ENCODE results near the gene ATP5F1A.

Gene ATP5F1A

GRCh38 chr18:46073474-46074331, 24.4 kb downstream of the ATP5F1A start:
- DNase-seq (ENCODE audit: low spot score), result peak; percentile 71

DNA sequence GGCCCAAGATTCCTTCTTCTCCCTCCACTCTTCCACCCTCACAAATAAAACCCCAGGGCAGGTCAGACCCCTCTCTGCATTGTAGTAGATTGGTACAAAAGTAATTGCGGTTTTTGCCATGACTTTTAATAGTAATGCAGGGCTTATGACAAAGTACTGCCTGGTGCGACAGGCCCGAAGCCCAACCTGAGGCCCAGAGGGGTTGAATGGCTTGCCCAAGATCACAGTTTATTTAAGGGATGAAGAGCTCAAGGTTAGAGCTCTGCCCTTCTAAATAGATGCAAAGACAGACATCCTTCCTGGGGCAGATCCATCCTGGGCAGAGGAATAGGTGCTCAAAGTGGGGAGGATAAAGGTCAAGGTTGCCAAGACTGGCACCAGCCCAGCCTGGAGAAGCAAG, 25.1 kb downstream of the ATP5F1A start:
- DNase-seq (ENCODE audit: low spot score), result no peak

- no peak for DNase-seq (ENCODE audit: low spot score)
These were observed 25.7 kb downstream of the ATP5F1A start for GRCh38 chr18:46072376-46072867.

- DNase-seq (ENCODE audit: low spot score), result no peak
These were observed 26.3 kb downstream of the ATP5F1A start, which contains the start of gene PSTPIP2 for GRCh38 chr18:46071653-46072375. Gene PSTPIP2, minus strand, starts transcription at chr18:46072260. Its CDS starts 72 bp downstream, at chr18:46072188.

GRCh38 chr18:46070815-46071652, 27.1 kb downstream of the ATP5F1A start:
- DNase-seq (ENCODE audit: low spot score), result no peak

DNA sequence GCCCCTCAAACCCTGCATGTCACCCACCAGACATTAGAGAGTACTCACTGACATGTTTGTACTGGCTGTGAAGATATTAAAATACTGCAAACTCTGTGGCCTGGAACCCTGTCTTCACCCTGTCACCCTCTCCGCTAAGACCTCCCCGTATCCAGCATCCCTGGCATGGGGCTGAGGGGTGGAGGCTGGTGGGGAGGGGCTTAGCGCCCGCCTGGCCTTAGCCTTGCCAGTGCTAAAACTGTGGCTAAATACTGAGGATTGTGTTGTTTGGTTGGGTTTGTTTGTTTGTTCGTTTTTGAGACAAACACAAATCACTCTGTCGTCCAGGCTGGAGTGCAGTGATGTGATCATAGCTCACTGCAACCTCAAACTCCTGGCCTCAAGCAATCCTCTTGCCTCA, 27.9 kb downstream of the ATP5F1A start:
- no peak for DNase-seq (ENCODE audit: low spot score)

- DNase-seq (ENCODE audit: low spot score), result no peak
These were observed 28.6 kb downstream of the ATP5F1A start for GRCh38 chr18:46069524-46069923.

DNA sequence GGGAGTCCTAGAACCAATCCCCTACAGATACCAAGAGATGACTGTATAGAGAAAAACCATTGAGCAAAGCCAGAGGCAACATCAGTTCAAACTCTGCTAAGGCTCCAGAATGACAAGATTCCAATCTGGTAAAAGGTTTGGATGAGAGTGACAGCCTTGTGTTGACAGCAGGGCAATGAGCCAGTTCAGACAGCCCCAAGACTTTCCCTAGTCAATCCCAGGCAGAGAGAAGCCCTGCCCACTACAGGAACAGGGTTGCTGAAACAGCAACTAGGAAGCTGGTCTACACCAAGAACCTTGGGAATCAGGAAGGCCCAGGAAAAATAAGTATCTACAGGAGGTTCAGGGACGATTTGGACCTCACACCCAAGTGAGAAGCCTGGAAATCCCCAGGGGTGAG, 29.3 kb downstream of the ATP5F1A start:
- no peak for DNase-seq (ENCODE audit: low spot score)

DNA sequence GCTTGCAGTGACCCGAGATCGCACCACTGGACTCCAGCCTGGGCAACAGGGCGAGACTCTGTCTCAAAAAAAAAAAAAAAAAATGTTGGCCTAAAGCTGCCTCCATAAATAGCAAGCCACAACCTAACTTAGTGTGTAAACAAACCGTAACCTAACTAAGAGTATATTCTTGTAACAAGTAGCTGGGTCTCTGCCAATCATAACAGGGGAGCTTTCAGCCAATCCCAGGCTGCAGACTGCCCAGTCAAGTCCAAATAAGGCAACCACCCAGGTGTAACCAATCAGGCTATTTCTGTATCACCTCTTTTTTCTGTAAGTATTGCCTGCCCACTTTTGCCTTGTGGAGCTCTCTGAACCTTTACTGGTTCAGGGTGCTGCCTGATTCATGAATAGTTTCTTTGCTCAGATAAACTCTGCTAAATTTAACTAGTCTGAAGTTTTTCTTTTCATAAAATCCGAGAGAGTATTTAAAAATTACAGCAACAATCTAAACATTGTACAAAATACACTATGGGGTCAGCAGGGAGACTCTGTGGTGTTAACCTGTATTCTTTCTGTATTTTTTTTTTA, 30.6 kb downstream of the ATP5F1A start:
- peak; percentile 29 for DNase-seq (ENCODE audit: low spot score)

GRCh38 chr18:46062781-46063180, 35.3 kb downstream of the ATP5F1A start:
- no peak for DNase-seq (ENCODE audit: low spot score)

DNA sequence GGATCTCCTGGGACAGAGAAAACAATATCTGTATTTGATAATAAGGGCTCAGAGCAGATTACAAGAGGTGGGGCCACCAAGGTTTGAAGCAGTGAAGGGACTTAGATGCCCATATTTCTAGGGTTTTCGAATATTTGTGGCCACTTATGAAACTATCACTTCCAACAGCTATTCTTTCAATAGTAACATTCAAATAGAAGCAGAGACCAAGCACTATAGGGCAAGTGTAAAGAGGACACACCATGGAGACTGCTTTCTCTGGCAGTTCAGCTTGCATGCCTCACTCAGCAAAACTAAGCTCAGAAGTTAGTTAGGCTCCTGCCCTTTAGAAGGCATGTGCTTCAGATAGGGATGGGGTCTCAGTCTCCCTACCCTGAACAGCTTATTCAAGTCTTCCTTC, 36.3 kb downstream of the ATP5F1A start:
- no peak for DNase-seq (ENCODE audit: low spot score)

DNA sequence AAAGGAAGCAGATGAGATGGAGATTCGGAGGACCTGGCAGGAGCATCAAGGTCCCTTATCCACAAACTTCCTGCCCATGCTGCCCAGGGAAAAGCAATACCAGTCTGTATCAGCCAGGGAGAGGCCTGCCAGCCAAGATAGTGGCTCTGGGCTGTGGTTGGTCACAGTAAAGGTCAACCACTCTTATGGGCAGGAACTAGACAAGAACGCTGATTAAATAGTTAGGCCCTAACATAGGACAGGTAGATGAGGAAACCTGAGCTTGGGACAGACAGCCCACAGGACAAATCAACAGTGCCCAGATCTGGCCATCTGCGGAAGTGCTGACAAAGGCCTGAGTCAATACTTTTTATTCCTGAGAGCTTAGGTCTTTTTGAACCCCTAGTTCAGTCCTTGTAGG, 36.7 kb downstream of the ATP5F1A start:
- DNase-seq (ENCODE audit: low spot score), result no peak

DNA sequence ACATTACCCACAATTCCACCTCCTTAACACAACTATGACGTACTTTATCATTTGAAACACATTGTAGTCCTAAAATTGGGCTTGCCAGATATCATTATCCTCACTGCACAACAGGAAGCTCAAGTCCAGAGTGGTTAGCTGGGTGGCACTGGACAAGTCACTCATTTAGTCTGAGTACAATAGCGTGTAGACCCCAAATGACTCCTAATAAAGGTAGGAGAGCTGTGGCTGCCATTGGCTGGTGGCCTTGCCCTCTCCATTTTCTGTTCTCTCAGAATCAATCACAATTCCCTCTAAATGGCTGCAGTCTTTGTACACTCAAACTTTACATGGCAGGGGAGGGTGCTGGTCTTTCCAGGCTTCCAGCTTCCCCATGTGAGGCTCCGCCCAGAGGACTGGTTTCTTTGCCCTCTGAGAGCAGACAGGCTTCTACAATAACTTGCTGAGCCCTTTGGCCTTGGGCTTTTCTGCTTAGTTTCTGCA, 37.7 kb downstream of the ATP5F1A start:
- DNase-seq (ENCODE audit: low spot score), result no peak

DNA sequence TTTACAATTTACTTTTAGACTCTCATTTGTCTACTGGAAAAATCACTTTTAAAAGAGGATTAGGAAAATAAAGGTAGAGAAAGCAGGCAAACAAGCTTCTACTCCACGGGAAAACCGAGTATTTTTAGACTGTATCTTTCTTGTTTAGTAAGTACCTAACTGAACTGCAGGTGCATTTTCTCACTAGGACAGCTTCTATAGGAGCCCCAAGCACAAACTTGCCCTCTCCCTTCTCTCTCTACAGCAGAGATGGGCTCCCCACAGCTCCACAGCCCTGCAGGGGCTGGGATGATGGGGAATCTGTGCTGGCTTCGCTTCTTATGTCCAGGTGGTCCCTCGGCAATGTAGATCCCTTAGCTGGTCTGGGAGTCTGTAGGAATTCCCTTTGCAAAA, 42.3 kb downstream of the ATP5F1A start:
- DNase-seq (ENCODE audit: low spot score), result no peak

GRCh38 chr18:46054956-46055837, 42.9 kb downstream of the ATP5F1A start:
- no peak for DNase-seq (ENCODE audit: low spot score)

GRCh38 chr18:46053368-46054095, 44.6 kb downstream of the ATP5F1A start:
- no peak for DNase-seq (ENCODE audit: low spot score)

DNA sequence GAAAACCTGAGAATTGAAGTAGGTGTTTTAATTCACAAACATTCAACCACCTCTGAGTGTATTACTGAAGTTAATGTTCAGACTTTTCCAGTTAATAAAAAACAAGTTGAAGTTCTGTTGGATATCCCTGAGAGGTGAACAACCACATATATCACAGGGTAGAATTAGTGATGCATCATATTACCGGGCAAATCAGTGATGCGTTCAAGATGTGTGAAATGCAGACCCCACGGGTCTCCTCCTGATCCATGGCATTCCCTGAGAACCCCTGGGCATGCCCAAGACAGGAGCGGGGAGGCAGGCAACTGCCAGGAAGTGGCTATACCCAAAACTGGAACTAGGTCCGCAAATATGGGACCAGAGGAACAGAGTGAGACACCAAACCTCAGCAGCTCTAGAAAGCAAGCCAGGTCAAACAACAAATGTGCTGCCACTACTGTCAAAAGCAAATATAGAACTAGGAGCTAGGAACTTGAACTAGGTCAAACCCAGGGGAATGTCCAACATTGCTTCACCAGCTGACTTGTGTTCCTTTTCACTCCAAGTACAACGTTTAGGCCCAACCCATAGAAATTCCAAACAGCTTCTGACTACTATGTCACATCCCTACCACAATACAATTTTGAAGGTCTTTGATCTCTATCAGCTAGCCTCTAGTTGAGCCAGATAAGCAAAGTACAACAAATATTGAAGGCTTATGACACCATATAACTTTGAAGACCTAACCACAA, 46.2 kb downstream of the ATP5F1A start:
- no peak for DNase-seq (ENCODE audit: low spot score)

GRCh38 chr18:46050268-46050667, 47.8 kb downstream of the ATP5F1A start:
- no peak for DNase-seq (ENCODE audit: low spot score)

DNA sequence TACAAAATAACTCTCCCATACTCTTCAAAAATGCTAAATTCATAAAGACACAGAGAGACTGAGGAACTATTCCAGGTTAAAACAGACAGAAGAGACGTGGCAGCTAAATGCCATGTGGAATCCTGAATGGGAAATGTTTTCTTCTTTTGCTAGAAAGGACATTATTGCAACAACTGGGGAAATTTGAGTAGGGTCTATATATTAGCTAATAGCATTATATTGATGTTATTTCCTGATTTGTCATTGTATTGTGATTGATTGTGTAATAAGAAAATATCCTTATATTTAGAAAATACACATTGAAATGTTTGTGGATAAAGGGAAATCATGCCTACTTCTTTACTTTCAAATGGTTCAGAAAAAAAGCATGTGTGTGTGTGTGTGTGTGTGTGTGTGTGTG, 49.5 kb downstream of the ATP5F1A start:
- DNase-seq (ENCODE audit: low spot score), result no peak
